H1 (cell line): ENCODE data around the gene KBTBD13. TPM values are rescaled to one million over a fixed set of nuclear protein-coding genes. Genes with fewer than 3 reads are reported as not detected.

Experiments
- CTCF ChIA-PET: fragments of 300-600 bp; sonication (Branson Sonifier 250); formaldehyde crosslinking; loops from one replicate; lab custom pipeline; 2021; ENCODE audit not compliant: partially characterized antibody; lab: Charles Lee
- POLR2A ChIA-PET: fragments of 300-600 bp; sonication (Branson Sonifier 250); formaldehyde crosslinking; loops from one replicate; lab custom pipeline; 2021; ENCODE audit warnings: inconsistent platforms; ENCODE audit not compliant: partially characterized antibody; lab: Charles Lee
- DNase-seq, 2 experiments: peaks; one replicate each; pipeline versions ENCODE4 v3.0.0 to v3.0.0-alpha.2; 2010 to 2022; ENCODE audit warnings: low spot score in 2 of 2, low read depth in 1 of 2, mixed read lengths in 1 of 2
- FAIRE-seq: peaks from 2 replicates; lab custom pipeline; 2011; peaks lifted over from hg19 to GRCh38; lab: Jason Lieb, UNC
- H2AFZ ChIP-seq: 2 replicates; pipeline ENCODE4 v1.8.1; 2012; ENCODE audit warnings: low read length, inconsistent platforms
- H2AK5ac ChIP-seq: 2 replicates; pipeline ENCODE4 v1.6.1; 2013; ENCODE audit warnings: low read depth, low read length
- H2BK120ac ChIP-seq: replicated peaks from 2 replicates; pipeline ENCODE3; 2013; ENCODE audit warnings: low read depth, low read length, inconsistent platforms
- H2BK12ac ChIP-seq: 2 replicates; pipeline ENCODE4 v1.6.1; 2013; ENCODE audit warnings: low read depth, low read length
- H2BK15ac ChIP-seq: 2 replicates; pipeline ENCODE4 v1.6.1; 2013; ENCODE audit warnings: low read length
- H2BK20ac ChIP-seq: 2 replicates; pipeline ENCODE4 v1.6.1; 2013; ENCODE audit warnings: low read length
- H2BK5ac ChIP-seq: 2 replicates; pipeline ENCODE4 v1.6.1; 2013; ENCODE audit warnings: low read depth, low read length
- H3K14ac ChIP-seq: 2 replicates; pipeline ENCODE4 v1.6.1; 2013; ENCODE audit warnings: inconsistent platforms; ENCODE audit not compliant: insufficient read length
- H3K18ac ChIP-seq: 2 replicates; pipeline ENCODE4 v1.6.1; 2013; ENCODE audit warnings: low read length; ENCODE audit errors: extremely low read depth
- H3K23ac ChIP-seq: 2 replicates; pipeline ENCODE4 v1.6.1; 2013; ENCODE audit warnings: inconsistent platforms; ENCODE audit not compliant: insufficient read length
- H3K23me2 ChIP-seq: 2 replicates; pipeline ENCODE4 v1.6.1; 2013; ENCODE audit warnings: low read depth, low read length
- H3K27ac ChIP-seq: 2 replicates; pipeline ENCODE4 v1.6.1; 2011; ENCODE audit warnings: low read depth, low read length, inconsistent platforms
- H3K27me3 ChIP-seq, 4 experiments: replicated peaks in 1 of 4; 1 replicate in 1 of 4; 2 replicates in 3 of 4; pipeline versions ENCODE4 v1.6.1 to v1.8.1; 2011 to 2013; ENCODE audit warnings: low read length in 3 of 4, mild to moderate bottlenecking in 3 of 4, inconsistent platforms in 2 of 4, mixed read lengths in 2 of 4, moderate library complexity in 1 of 4; ENCODE audit not compliant: control insufficient read depth in 3 of 4, insufficient read depth in 3 of 4; ENCODE audit errors: extremely low read depth in 1 of 4
- H3K36me3 ChIP-seq, 4 experiments: 2 replicates each; pipeline versions ENCODE4 v1.6.1 to v1.8.1; 2011 to 2013; ENCODE audit warnings: mild to moderate bottlenecking in 4 of 4, low read length in 3 of 4, moderate library complexity in 2 of 4, control low read depth in 1 of 4, inconsistent platforms in 1 of 4; ENCODE audit not compliant: insufficient read depth in 4 of 4, control insufficient read depth in 2 of 4
- H3K4ac ChIP-seq: replicated peaks from 2 replicates; pipeline ENCODE3; 2013; ENCODE audit warnings: low read length, low read depth, mixed read lengths, inconsistent platforms; ENCODE audit not compliant: insufficient read length
- H3K4me1 ChIP-seq, 4 experiments: replicated peaks in 1 of 4; 1 replicate in 1 of 4; 2 replicates in 3 of 4; pipeline versions ENCODE4 v1.6.1 to v1.8.1; 2011 to 2013; ENCODE audit warnings: low read length in 3 of 4, inconsistent platforms in 2 of 4, mixed read lengths in 1 of 4; ENCODE audit not compliant: insufficient read depth in 4 of 4, control insufficient read depth in 3 of 4
- H3K4me2 ChIP-seq, 2 experiments: 2 replicates each; pipeline versions ENCODE4 v1.6.1 to v1.8.1; 2011 to 2013; ENCODE audit warnings: low read depth in 2 of 2, low read length in 2 of 2, control low read depth in 1 of 2, inconsistent platforms in 1 of 2, mild to moderate bottlenecking in 1 of 2; ENCODE audit not compliant: insufficient read depth in 1 of 2
- H3K4me3 ChIP-seq, 4 experiments: fragments of 200-600, 300-600 bp in 1 of 4; sonication (generic), shearing (Covaris generic), sonication (Bioruptor Twin) in 1 of 4; 2 replicates each; pipeline versions ENCODE4 v1.5.1 to v1.8.1; 2011 to 2016; ENCODE audit warnings: low read length in 4 of 4, low read depth in 3 of 4, control low read depth in 2 of 4, inconsistent platforms in 2 of 4, mild to moderate bottlenecking in 2 of 4, mixed read lengths in 1 of 4, moderate library complexity in 1 of 4; ENCODE audit not compliant: insufficient read depth in 2 of 4; ENCODE audit errors: extremely low read depth in 1 of 4
- H3K56ac ChIP-seq: replicated peaks from 2 replicates; pipeline ENCODE3; 2013; ENCODE audit warnings: low read depth, mild to moderate bottlenecking, mixed read lengths, low read length, inconsistent platforms; ENCODE audit not compliant: insufficient read length
- H3K79me1 ChIP-seq: 2 replicates; pipeline ENCODE4 v1.6.1; 2013; ENCODE audit warnings: low read depth, low read length, control low read depth
- H3K79me2 ChIP-seq, 2 experiments: 2 replicates each; pipeline versions ENCODE4 v1.6.1 to v1.8.1; 2012 to 2013; ENCODE audit warnings: low read length in 2 of 2, mild to moderate bottlenecking in 2 of 2, inconsistent platforms in 1 of 2; ENCODE audit not compliant: insufficient read depth in 2 of 2, control insufficient read depth in 1 of 2
- H3K9ac ChIP-seq, 4 experiments: replicated peaks in 1 of 4; 1 replicate in 1 of 4; 2 replicates in 3 of 4; pipeline versions ENCODE4 v1.6.1 to v1.8.1; 2011 to 2013; ENCODE audit warnings: low read depth in 3 of 4, low read length in 3 of 4, control low read depth in 2 of 4, mild to moderate bottlenecking in 2 of 4, moderate library complexity in 2 of 4, inconsistent platforms in 1 of 4; ENCODE audit errors: extremely low read depth in 1 of 4
- H3K9me3 ChIP-seq, 2 experiments: 2 replicates each; pipeline versions ENCODE4 v1.6.1 to v1.8.1; 2012 to 2013; ENCODE audit warnings: mild to moderate bottlenecking in 2 of 2, moderate library complexity in 2 of 2, control low read depth in 1 of 2, inconsistent platforms in 1 of 2, low read depth in 1 of 2, low read length in 1 of 2, mixed read lengths in 1 of 2; ENCODE audit not compliant: insufficient read depth in 2 of 2
- H4K20me1 ChIP-seq, 2 experiments: replicated peaks in 1 of 2; 2 replicates each; pipeline versions ENCODE3 to v1.8.1; 2011 to 2013; ENCODE audit warnings: inconsistent platforms in 2 of 2, low read length in 2 of 2, mild to moderate bottlenecking in 1 of 2; ENCODE audit not compliant: insufficient read depth in 2 of 2, control insufficient read depth in 1 of 2
- H4K5ac ChIP-seq: 2 replicates; pipeline ENCODE4 v1.6.1; 2013; ENCODE audit warnings: low read length, low read depth, mixed read lengths, inconsistent platforms; ENCODE audit not compliant: insufficient read length
- H4K8ac ChIP-seq: 2 replicates; pipeline ENCODE4 v1.8.0; 2013; ENCODE audit warnings: mild to moderate bottlenecking, moderate library complexity, low read length, inconsistent platforms; ENCODE audit not compliant: insufficient read depth; ENCODE audit errors: extremely low read depth
- H4K91ac ChIP-seq: replicated peaks from 2 replicates; pipeline ENCODE3; 2013; ENCODE audit warnings: low read length, mixed read lengths, inconsistent platforms; ENCODE audit not compliant: insufficient read length
- BACH1 ChIP-seq: IDR thresholded peaks from 2 replicates; pipeline ENCODE4 v1.6.1; 2012; ENCODE audit warnings: low read length, improper control_type of control experiment
- BRCA1 ChIP-seq: IDR thresholded peaks from 2 replicates; pipeline ENCODE4 v1.6.1; 2012; ENCODE audit warnings: low read depth, low read length, improper control_type of control experiment
- CEBPB ChIP-seq: IDR thresholded peaks from 2 replicates; pipeline ENCODE4 v1.6.1; 2012; ENCODE audit warnings: low read depth, low read length
- EGR1 ChIP-seq: IDR thresholded peaks from 2 replicates; pipeline ENCODE4 v1.6.1; 2011; ENCODE audit warnings: low read depth, low read length, borderline replicate concordance
- MAX ChIP-seq: IDR thresholded peaks from 2 replicates; pipeline ENCODE4 v1.6.1; 2012; ENCODE audit warnings: inconsistent platforms
- WGBS, 2 experiments: shearing (Covaris generic) in 1 of 2; methylation state at CpG; one replicate each; pipeline versions ENCODE4 v1.1.6 to v1.1.7; 2013 to 2015; ENCODE audit warnings: low lambda C conversion rate in 2 of 2, mixed read lengths in 2 of 2, inconsistent platforms in 1 of 2, low coverage in 1 of 2, missing lambda C conversion rate in 1 of 2; ENCODE audit not compliant: insufficient replicate concordance in 2 of 2, insufficient coverage in 1 of 2, insufficient read length in 1 of 2; ENCODE audit errors: extremely low coverage in 1 of 2, missing lambda C conversion rate in 1 of 2; 5-methylcytosine and 5-hydroxymethylcytosine counted together
- polyA plus RNA-seq, 7 experiments: library from polyadenylated mRNA; depleted of rRNA in 3 of 7; stranded (reverse) in 5 of 7; unstranded in 2 of 7; fragments of >200 nt in 5 of 7; fragments of 200-250 nt in 2 of 7; gene quantifications; 1 replicate in 5 of 7; 2 replicates in 1 of 7; 4 replicates in 1 of 7; pipeline versions ENCODE4 v1.2.1 to v1.2.3, GENCODE V29; 2011 to 2013; ENCODE audit warnings: missing spikeins in 2 of 7, mixed read lengths in 2 of 7
- total RNA-seq: library from RNA; stranded (reverse); fragmentation: NEBNext Ultra II Directional; extraction: Animal tissue kit (Norgen Biotek cat#: 25700); gene quantifications from 2 replicates; pipeline ENCODE4 v1.2.1, GENCODE V29; 2021

The KBTBD13 gene
- total and polyA plus RNA-seq, 2 of the 8 experiments (the other 6 are each of a cell fraction or from before 2014, with no cell fraction given): not detected

DNA sequence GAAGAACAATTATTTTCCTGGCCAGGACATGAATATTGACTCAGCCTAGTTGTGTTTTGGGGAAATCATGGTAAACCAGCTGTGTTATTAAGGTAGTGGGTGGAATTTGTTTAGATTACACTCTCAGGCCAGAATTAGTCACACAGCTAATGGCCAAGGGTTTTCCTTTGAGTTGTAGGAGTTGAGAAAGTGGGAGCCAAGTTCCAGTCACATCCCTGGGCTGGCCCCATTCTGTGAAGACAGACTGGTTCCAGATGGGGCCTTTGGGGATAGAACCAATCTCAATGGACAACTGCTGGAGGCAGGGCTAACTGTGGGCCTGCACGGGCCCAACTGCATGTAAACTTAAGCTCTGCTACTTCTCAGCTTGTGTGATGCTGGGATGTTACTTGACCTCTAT lies 7.4 kb upstream of the KBTBD13 start:
- H3K4ac ChIP-seq: no peak overlapping the region
- H3K9me3 ChIP-seq: peaks cover 3% of the 10 kb centered on the region in 2 experiments; a peak in 2 of 4 replicates
- no peak overlapping the region for H3K4me2 ChIP-seq
- no peak overlapping the region for H3K18ac ChIP-seq
- H2BK20ac ChIP-seq: no peak overlapping the region
- H4K91ac ChIP-seq: no peak overlapping the region
- no peak overlapping the region for H3K4me3 ChIP-seq
- no peak overlapping the region for H3K14ac ChIP-seq
- peaks cover 6% of the 10 kb centered on the region; the same call in 1 of the 2 replicates for H3K23me2 ChIP-seq
- ChIA-PET CTCF (interaction anchor here (0.6 to 33.2 kb wide), 6 partner anchors 5 to 429 kb away, joined by 3 to 1213 read pairs (median 22); partner anchors contain the start of genes KBTBD13, RASL12 and SLC51B), POLR2A (interaction anchor here (0.6 to 8.0 kb wide), 4 partner anchors 13 to 462 kb away, joined by 3 to 93 read pairs (median 3); partner anchors contain the start of gene KBTBD13)
- no peak overlapping the region for H2BK12ac ChIP-seq
- H3K27me3 ChIP-seq: peaks cover 0 to 6% (median 1%) of the 10 kb centered on the region in 4 experiments; a peak in 3 of 7 replicates
- peaks cover 3% of the 10 kb centered on the region; the same call in 1 of the 2 replicates for H3K79me1 ChIP-seq
- no peak overlapping the region for H2BK15ac ChIP-seq
- TF ChIP-seq MAX (no peak), EGR1 (no peak), BRCA1 (no peak), CEBPB (no peak), BACH1 (no peak)
- no peak overlapping the region for H3K23ac ChIP-seq
- no peak overlapping the region for H2AK5ac ChIP-seq
- FAIRE-seq: no peak
- H3K79me2 ChIP-seq: no peaks in the 10 kb centered on the region; a peak in 1 of 4 replicates
- no peak overlapping the region for H3K9ac ChIP-seq
- no peak overlapping the region for H2BK5ac ChIP-seq
- H3K56ac ChIP-seq: no peak overlapping the region
- no peaks in the 10 kb centered on the region for H3K36me3 ChIP-seq
- no peak overlapping the region for H4K8ac ChIP-seq
- no peak overlapping the region for H2AFZ ChIP-seq
- 70% methylated on average over 1 of the region's 1 CpG; no CpG with 5 or more reads in 1 of the 2 experiments for WGBS, 2 experiments
- no peaks in the 10 kb centered on the region for H4K20me1 ChIP-seq
- DNase-seq: no peak
- no peak overlapping the region for H3K27ac ChIP-seq
- no peak overlapping the region for H4K5ac ChIP-seq
- H3K4me1 ChIP-seq: peaks cover 5 to 19% (median 7%) of the 10 kb centered on the region in 4 experiments
- no peak overlapping the region for H2BK120ac ChIP-seq
